ENCODE measurements around the gene SPTBN4.
"Not testable (repeated sequence)": the region's sequence is repeated elsewhere in the genome, so short reads cannot be mapped to it uniquely, and the experiment has no call there.

SPTBN4 gene

DNA sequence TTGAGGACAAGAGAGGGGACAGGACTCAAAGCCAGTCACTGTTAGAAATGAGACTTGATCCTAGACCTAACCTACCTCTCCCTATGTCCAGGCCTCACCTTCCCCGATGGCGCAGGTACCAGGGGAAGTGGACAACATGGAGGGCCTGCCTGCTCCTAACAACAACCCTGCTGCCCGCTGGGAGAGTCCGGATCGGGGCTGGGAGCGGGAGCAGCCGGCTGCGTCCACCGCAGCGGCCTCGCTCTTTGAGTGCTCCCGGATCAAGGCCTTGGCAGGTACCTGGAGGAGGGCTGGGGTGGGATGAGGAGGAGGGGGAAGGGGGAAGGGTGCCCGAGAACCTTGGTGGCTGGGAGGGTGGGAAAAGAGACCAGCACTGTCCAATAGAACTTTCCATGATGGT is 5.7 kb downstream of the SPTBN4 start:
- H3K27ac ChIP-seq (replicated peaks; ENCODE audit: low read length) = no peak overlapping the region
- H2BK12ac ChIP-seq (ENCODE audit: low read length) = peak overlapping the region; percentile 58
- H3K4me1 ChIP-seq (ENCODE audit: control insufficient read depth in 2 of 2, insufficient read depth in 1 of 2, low read depth in 1 of 2, low read length in 2 of 2) = no peaks in the 10 kb centered on the region
- no peak overlapping the region for H2BK15ac ChIP-seq (ENCODE audit: low read length)
- no peaks in the 10 kb centered on the region for H3K79me1 ChIP-seq (ENCODE audit: low read depth, low read length)
- no peaks in the 10 kb centered on the region for H3K36me3 ChIP-seq (replicated peaks in 1 of 2; ENCODE audit: control insufficient read depth in 2 of 2, insufficient read depth in 2 of 2, low read length in 2 of 2)
- H2BK5ac ChIP-seq (ENCODE audit: low read length) = no peak overlapping the region
- H3K4me3 ChIP-seq (ENCODE audit: low read length in 2 of 2) = no peak overlapping the region
- no peaks in the 10 kb centered on the region for H3K9me3 ChIP-seq (replicated peaks in 1 of 2; ENCODE audit: control insufficient read depth in 2 of 2, insufficient read depth in 1 of 2, low read depth in 1 of 2, low read length in 2 of 2)
- no peak overlapping the region for H3K4ac ChIP-seq (ENCODE audit: low read length)
- H2AK5ac ChIP-seq (ENCODE audit: low read depth, low read length) = no peak overlapping the region
- no peak overlapping the region for H2AFZ ChIP-seq (ENCODE audit: low read length)
- no peak overlapping the region for H3K4me2 ChIP-seq (ENCODE audit: insufficient read depth, low read length, poor library complexity, severe bottlenecking)
- no peak overlapping the region for H3K14ac ChIP-seq (ENCODE audit: low read length)
- peak overlapping the region; percentile 44 for H3K9ac ChIP-seq (ENCODE audit: low read depth, low read length, poor library complexity)
- DNase-seq (ENCODE audit: low spot score) = no peak
- no peak overlapping the region for H3K18ac ChIP-seq (ENCODE audit: low read length)
- no peak overlapping the region for H2BK120ac ChIP-seq (ENCODE audit: low read depth, low read length)
- no peak overlapping the region for H4K8ac ChIP-seq (ENCODE audit: low read depth, low read length)
- WGBS, 2 donors (ENCODE audit: extremely low coverage in 2 of 2, insufficient read length in 2 of 2, insufficient replicate concordance in 1 of 2) = no CpG with 5 or more reads among the region's 13 CpGs
- no peak overlapping the region for H3K23ac ChIP-seq (ENCODE audit: low read depth, low read length, poor library complexity)
- peaks cover 2 to 20% (median 12%) of the 10 kb centered on the region in 3 experiments for H3K27me3 ChIP-seq (ENCODE audit: control insufficient read depth in 3 of 3, insufficient read depth in 3 of 3, low read depth in 1 of 3, low read length in 3 of 3)
- H4K91ac ChIP-seq (ENCODE audit: low read depth, low read length, poor library complexity) = no peak overlapping the region

DNA sequence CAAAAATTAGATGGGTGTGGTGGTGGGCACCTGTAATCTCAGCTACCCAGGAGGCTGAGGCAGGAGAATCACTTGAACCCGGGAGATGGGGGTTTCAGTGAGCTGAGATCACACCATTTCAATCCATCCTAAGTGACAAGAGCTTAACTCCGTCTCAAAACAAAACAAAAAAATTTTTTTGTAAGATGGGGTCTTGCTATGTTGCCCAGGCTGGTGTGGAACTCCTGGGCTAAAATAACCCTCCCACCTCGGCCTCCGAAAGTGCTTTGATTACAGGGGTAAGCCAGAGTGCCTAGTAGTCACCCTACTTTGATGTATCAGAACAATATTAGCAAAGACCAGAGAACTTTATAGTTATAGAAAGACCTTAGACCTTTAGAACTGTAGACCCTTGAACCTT is 7.9 kb downstream of the SPTBN4 start:
- no peaks in the 10 kb centered on the region for H3K79me1 ChIP-seq (ENCODE audit: low read depth, low read length)

DNA sequence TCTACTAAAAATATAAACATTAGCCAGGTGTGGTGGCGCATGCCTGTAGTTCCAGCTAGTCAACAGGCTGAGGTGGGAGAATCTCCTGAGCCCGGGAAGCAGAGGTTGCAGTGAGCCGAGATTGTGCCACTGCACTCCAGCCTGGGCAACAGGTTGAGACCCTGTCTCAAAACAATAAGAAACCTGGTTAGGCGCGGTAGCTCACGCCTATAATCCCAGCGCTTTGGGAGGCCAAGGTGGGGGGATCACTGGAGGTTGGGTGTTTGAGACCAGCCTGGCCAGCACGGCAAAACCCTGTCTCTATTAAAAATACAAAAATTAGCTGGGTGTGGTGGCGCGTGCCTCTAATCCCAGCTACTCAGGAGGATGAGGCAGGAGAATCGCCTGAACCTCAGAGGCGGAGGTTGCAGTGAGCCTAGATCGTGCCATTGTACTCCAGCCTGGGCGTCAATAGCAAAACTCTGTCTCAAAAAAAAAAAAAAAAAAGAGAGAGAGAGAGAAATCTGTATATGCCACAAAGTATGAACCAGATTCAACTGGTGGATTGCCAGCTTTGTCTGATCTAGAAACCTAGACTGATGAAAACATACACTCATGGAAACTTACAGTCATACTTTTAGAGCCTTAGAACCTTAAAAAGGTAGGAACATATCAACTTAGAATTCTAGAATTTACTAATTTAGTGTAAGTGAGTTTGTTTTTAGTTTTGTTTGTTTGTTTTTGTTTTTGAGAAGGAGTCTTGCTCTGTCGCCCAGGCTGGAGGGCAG is 9.3 kb downstream of the SPTBN4 start:
- H2AFZ ChIP-seq (ENCODE audit: low read length); H3K27ac ChIP-seq (replicated peaks; ENCODE audit: low read length); H3K18ac ChIP-seq (ENCODE audit: low read length); H3K9ac ChIP-seq (ENCODE audit: low read depth, low read length, poor library complexity); H4K8ac ChIP-seq (ENCODE audit: low read depth, low read length); H4K91ac ChIP-seq (ENCODE audit: low read depth, low read length, poor library complexity); H2BK15ac ChIP-seq (ENCODE audit: low read length); H2BK5ac ChIP-seq (ENCODE audit: low read length); H3K4me3 ChIP-seq (ENCODE audit: low read length in 2 of 2); H3K14ac ChIP-seq (ENCODE audit: low read length); H3K23ac ChIP-seq (ENCODE audit: low read depth, low read length, poor library complexity); H3K9me3 ChIP-seq (replicated peaks in 1 of 2; ENCODE audit: control insufficient read depth in 2 of 2, insufficient read depth in 1 of 2, low read depth in 1 of 2, low read length in 2 of 2); H3K4me2 ChIP-seq (ENCODE audit: insufficient read depth, low read length, poor library complexity, severe bottlenecking); H2BK120ac ChIP-seq (ENCODE audit: low read depth, low read length); H3K36me3 ChIP-seq (replicated peaks in 1 of 2; ENCODE audit: control insufficient read depth in 2 of 2, insufficient read depth in 2 of 2, low read length in 2 of 2); H3K27me3 ChIP-seq (ENCODE audit: control insufficient read depth in 3 of 3, insufficient read depth in 3 of 3, low read depth in 1 of 3, low read length in 3 of 3); DNase-seq (ENCODE audit: low spot score); H3K4ac ChIP-seq (ENCODE audit: low read length); H2BK12ac ChIP-seq (ENCODE audit: low read length); H3K4me1 ChIP-seq (ENCODE audit: control insufficient read depth in 2 of 2, insufficient read depth in 1 of 2, low read depth in 1 of 2, low read length in 2 of 2); H2AK5ac ChIP-seq (ENCODE audit: low read depth, low read length); H3K79me1 ChIP-seq (ENCODE audit: low read depth, low read length): not testable (repeated sequence)
- no CpG with 5 or more reads among the region's 15 CpGs for WGBS, 2 donors (ENCODE audit: extremely low coverage in 2 of 2, insufficient read length in 2 of 2, insufficient replicate concordance in 1 of 2)

More for the DNA sequence above, 7.9 kb downstream of the SPTBN4 start:
- no peak overlapping the region for H3K27ac ChIP-seq (replicated peaks; ENCODE audit: low read length)
- no CpG with 5 or more reads among the region's 4 CpGs for WGBS, 2 donors (ENCODE audit: extremely low coverage in 2 of 2, insufficient read length in 2 of 2, insufficient replicate concordance in 1 of 2)
- H2BK5ac ChIP-seq (ENCODE audit: low read length) = no peak overlapping the region
- no peak overlapping the region for H2AK5ac ChIP-seq (ENCODE audit: low read depth, low read length)
- no peak overlapping the region for H3K9ac ChIP-seq (ENCODE audit: low read depth, low read length, poor library complexity)
- H3K18ac ChIP-seq (ENCODE audit: low read length) = no peak overlapping the region
- no peak overlapping the region for H2AFZ ChIP-seq (ENCODE audit: low read length)
- H2BK12ac ChIP-seq (ENCODE audit: low read length) = no peak overlapping the region
- H3K27me3 ChIP-seq (ENCODE audit: control insufficient read depth in 3 of 3, insufficient read depth in 3 of 3, low read depth in 1 of 3, low read length in 3 of 3) = no peaks in the 10 kb centered on the region
- H4K91ac ChIP-seq (ENCODE audit: low read depth, low read length, poor library complexity) = no peak overlapping the region
- no peak overlapping the region for H4K8ac ChIP-seq (ENCODE audit: low read depth, low read length)
- no peak overlapping the region for H3K14ac ChIP-seq (ENCODE audit: low read length)
- no peak overlapping the region for H3K4me3 ChIP-seq (ENCODE audit: low read length in 2 of 2)
- H3K4ac ChIP-seq (ENCODE audit: low read length) = no peak overlapping the region
- H3K4me1 ChIP-seq (ENCODE audit: control insufficient read depth in 2 of 2, insufficient read depth in 1 of 2, low read depth in 1 of 2, low read length in 2 of 2) = no peaks in the 10 kb centered on the region
- H3K9me3 ChIP-seq (replicated peaks in 1 of 2; ENCODE audit: control insufficient read depth in 2 of 2, insufficient read depth in 1 of 2, low read depth in 1 of 2, low read length in 2 of 2) = no peaks in the 10 kb centered on the region
- H3K23ac ChIP-seq (ENCODE audit: low read depth, low read length, poor library complexity) = no peak overlapping the region
- no peaks in the 10 kb centered on the region for H3K36me3 ChIP-seq (replicated peaks in 1 of 2; ENCODE audit: control insufficient read depth in 2 of 2, insufficient read depth in 2 of 2, low read length in 2 of 2)
- DNase-seq (ENCODE audit: low spot score) = no peak
- H3K4me2 ChIP-seq (ENCODE audit: insufficient read depth, low read length, poor library complexity, severe bottlenecking) = no peak overlapping the region
- H2BK120ac ChIP-seq (ENCODE audit: low read depth, low read length) = no peak overlapping the region
- H2BK15ac ChIP-seq (ENCODE audit: low read length) = no peak overlapping the region

DNA sequence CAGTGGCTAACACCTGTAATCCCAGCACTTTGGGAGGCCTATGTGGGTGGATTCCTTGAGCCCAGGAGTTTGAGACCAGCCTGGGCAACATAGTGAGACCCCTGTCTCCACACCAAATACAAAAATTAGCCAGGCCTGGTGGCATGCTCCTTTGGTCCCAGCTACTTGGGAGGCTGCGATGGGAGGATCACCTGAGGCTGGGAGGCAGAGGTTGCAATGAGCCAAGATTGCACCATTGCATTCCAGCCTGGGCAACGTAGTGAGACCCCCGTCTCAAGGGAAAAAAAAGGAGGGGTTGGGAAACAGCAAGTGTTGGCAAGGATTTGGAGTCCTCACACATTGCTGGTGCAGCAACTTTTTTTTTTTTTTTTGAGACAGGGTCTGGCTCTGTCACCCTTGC is 19.2 kb downstream of the SPTBN4 start:
- H2BK120ac ChIP-seq (ENCODE audit: low read depth, low read length) = no peak overlapping the region
- H3K36me3 ChIP-seq (replicated peaks in 1 of 2; ENCODE audit: control insufficient read depth in 2 of 2, insufficient read depth in 2 of 2, low read length in 2 of 2) = no peaks in the 10 kb centered on the region
- peaks cover 0 to 1% of the 10 kb centered on the region in 2 donors for H3K9me3 ChIP-seq (replicated peaks in 1 of 2; ENCODE audit: control insufficient read depth in 2 of 2, insufficient read depth in 1 of 2, low read depth in 1 of 2, low read length in 2 of 2)
- H3K23ac ChIP-seq (ENCODE audit: low read depth, low read length, poor library complexity) = no peak overlapping the region
- no peak overlapping the region for H4K8ac ChIP-seq (ENCODE audit: low read depth, low read length)
- no peak overlapping the region for H2BK15ac ChIP-seq (ENCODE audit: low read length)
- no peak overlapping the region for H3K18ac ChIP-seq (ENCODE audit: low read length)
- H3K4ac ChIP-seq (ENCODE audit: low read length) = no peak overlapping the region
- no peak overlapping the region for H4K91ac ChIP-seq (ENCODE audit: low read depth, low read length, poor library complexity)
- H2BK5ac ChIP-seq (ENCODE audit: low read length) = no peak overlapping the region
- H3K27me3 ChIP-seq (ENCODE audit: control insufficient read depth in 3 of 3, insufficient read depth in 3 of 3, low read depth in 1 of 3, low read length in 3 of 3) = peaks cover 0 to 9% (median 0%) of the 10 kb centered on the region in 3 experiments
- H2AFZ ChIP-seq (ENCODE audit: low read length) = no peak overlapping the region
- no peaks in the 10 kb centered on the region for H3K79me1 ChIP-seq (ENCODE audit: low read depth, low read length)
- no peak overlapping the region for H3K4me3 ChIP-seq (ENCODE audit: low read length in 2 of 2)
- H2AK5ac ChIP-seq (ENCODE audit: low read depth, low read length) = no peak overlapping the region
- H3K14ac ChIP-seq (ENCODE audit: low read length) = no peak overlapping the region
- H3K27ac ChIP-seq (replicated peaks; ENCODE audit: low read length) = no peak overlapping the region
- H2BK12ac ChIP-seq (ENCODE audit: low read length) = no peak overlapping the region
- H3K4me2 ChIP-seq (ENCODE audit: insufficient read depth, low read length, poor library complexity, severe bottlenecking) = no peak overlapping the region
- DNase-seq (ENCODE audit: low spot score) = no peak
- no CpG with 5 or more reads among the region's 3 CpGs for WGBS, 2 donors (ENCODE audit: extremely low coverage in 2 of 2, insufficient read length in 2 of 2, insufficient replicate concordance in 1 of 2)
- H3K4me1 ChIP-seq (ENCODE audit: control insufficient read depth in 2 of 2, insufficient read depth in 1 of 2, low read depth in 1 of 2, low read length in 2 of 2) = no peaks in the 10 kb centered on the region
- no peak overlapping the region for H3K9ac ChIP-seq (ENCODE audit: low read depth, low read length, poor library complexity)

Data from neuronal stem cell (in vitro differentiated cells).